ENCODE data around the gene DCHS2.

The DCHS2 gene

DNA sequence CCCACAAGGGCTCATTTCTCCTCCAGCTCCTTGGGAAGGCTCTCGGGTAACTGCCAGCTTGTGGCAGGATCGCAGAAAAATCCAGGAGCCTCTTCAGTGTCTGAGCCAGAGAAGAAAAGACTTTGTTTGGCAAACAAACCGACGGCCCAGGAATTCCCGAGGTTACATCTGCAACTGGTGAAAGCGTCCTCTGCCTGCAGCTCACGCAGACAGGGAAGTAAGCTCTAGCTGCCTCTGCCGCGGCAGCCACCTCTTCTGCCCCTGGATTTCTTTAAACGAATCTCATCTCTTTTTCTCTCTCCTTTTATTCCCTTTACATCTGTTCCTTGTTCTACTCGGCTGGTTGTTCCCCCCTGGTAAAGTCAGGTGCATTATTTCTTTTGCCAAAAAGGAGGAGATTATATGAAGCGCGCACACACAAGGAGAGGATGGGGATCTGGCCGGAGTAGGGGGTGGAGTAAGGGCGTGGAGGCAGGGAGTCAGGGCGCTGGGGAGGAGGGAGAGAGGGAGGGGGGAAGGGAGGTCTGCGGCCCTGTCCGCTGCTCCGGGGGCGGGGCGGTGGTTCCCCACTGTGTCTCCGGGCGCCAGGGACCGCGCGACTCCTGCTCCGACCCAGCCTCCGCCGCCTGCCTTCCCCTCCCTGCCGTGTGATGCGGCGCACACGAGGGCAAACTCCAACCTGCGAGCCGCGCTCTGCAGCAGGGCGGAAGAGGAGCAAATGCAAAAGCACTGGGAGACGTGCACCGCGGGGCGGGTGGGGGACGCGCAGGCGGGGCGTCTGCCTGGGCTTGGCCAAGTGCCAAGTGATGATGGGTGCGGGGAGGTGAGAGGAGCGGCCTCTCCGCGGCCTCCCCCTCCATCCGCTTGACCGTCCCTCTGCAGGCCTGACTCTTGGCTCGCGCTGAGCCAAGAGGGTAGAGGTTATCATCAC, at the start of gene DCHS2:
TSS of gene DCHS2 (minus strand) at position 459 of the 931 bp plus-strand sequence. CDS start at position 15, 444 bp downstream.
- DNase-seq: no peak

DNA sequence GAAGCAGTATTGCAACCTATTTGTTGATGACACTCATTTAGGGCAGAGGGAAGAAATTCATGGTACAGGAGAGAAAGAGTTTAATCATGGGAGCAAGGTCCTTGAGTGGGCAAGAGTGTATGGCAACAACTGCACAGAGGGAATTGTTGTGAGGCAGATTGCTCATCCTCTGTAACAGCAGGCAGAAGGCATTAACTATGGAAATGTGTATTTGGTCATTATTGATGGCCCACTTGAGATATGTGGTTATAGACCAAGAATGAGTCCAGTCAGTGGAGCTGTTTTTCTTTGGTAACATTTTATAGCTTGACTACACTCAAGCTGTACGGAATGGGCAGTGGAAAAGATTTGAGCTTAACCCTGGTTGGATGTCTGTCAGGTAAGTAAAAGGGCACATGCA, 42.7 kb upstream of the DCHS2 start:
- no peak for DNase-seq

GRCh38 chr4:154529728-154530519, 38.3 kb upstream of the DCHS2 start:
- no peak for DNase-seq

DNA sequence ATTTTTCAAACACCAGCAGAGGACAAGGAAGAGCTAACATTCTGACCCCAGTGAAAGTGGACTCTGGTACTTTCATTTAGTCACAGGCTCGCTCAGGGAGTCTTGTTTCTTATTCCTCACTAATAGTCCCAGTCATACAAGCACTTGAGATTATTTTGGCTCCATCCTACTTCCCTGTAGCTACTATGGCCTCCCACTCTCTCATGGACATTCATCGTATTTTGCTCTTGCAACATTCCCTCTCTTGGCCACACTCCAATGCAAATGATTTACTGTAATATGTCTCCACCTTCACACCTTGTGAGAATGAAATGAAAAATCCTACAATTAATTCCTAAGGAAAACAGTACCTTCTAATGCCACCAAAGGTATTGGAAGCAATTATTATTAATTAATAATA, 37.3 kb upstream of the DCHS2 start:
- no peak for DNase-seq

- DNase-seq: no peak
Measured at GRCh38 chr4:154527308-154527707, 35.7 kb upstream of the DCHS2 start.

- DNase-seq: no peak
Measured at GRCh38 chr4:154526151-154526550, 34.6 kb upstream of the DCHS2 start.

DNA sequence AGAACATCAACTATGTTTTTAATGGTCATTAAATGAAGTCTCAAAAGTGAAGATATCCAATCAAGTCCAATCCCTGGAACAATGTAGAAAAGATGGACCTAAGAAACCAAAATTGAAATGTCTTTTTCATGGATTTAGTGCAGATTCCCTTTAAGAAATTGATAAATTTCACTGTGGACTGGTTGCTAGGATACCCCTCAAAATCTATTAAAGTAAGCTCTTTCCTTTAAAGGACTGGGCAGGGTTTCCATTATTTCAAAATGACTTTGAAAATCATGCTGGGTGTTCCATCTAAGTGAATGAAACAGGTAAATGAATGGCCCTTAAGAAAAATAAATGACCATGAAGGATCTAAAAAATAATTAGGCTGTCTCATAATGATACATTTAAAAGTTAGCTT, 30.0 kb upstream of the DCHS2 start:
- no peak for DNase-seq

- no peak for DNase-seq
Measured at GRCh38 chr4:154519214-154519613, 27.6 kb upstream of the DCHS2 start.

DNA sequence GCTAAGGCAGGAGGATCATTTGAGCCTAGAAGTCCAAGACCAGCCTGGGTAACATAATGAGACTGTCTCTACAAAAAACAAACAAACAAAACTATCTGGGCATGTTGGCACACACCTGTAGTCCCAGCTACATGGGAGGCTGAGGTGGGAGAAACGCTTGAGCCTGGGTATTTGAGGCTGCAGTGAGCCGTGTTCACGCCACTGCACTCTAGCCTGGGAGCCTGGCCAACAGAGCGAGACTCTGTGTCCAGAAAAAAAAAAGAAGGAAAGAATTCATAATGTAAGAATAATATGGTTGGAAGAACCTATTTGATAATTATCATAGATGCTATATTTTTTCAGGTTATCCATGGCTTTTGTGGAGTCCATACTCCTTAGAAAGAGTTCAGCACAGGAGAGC, 26.0 kb upstream of the DCHS2 start:
- no peak for DNase-seq

DNA sequence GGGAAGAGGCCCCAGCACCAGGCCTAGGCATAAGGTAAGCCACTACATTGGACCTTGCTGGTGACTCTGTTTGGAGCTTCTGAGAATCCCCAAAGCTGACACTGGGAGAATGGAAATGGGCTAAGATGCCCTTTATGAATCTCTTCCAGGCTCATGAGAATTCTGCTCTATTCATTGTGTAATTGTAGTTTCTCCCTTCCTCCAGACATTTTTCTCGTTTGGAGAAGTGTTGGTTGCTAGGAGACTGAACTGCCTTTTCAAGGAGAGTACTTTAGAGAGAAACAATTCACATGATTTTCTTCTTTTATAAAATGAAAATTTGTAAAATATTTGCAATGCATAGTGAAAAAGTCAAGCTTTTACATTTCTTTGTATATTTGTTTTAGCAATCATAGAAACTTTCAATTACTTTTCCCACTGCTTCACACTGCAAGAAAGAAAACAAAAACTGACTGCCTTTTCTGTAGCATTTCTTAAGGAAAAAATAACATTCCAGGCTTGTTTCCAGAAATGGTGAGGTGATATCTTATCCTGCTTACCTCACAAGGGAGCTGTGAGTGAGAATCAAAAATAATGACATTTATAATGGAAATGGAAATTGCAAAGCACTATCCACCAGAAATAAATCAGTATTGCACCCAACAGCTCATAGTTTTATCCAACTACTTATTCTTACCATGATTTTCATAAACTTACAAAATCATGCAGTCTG, 24.9 kb upstream of the DCHS2 start:
- DNase-seq: no peak

GRCh38 chr4:154511981-154512380, 20.4 kb upstream of the DCHS2 start:
- DNase-seq: no peak

- no peak for DNase-seq
Measured at GRCh38 chr4:154511548-154511947, 19.9 kb upstream of the DCHS2 start.

DNA sequence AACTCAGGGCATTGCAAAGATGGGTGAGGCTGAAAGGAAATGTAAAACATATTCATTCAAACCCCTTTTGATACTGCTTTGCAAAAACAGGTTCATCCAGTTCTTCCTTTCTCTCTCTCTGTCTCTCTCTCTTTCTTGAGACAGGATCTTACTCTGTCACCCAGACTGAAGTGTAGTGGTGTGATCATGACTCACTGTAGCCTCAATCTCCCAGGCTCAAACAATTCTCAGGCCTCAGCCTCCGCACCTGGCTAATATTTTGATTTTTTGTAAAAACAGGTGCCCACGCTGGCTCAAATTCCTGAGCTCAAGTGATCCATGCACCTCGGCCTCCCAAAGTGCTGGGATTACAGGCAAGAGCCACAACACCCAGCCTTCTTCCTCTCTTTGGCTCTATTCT, 15.6 kb upstream of the DCHS2 start:
- DNase-seq: no peak

DNA sequence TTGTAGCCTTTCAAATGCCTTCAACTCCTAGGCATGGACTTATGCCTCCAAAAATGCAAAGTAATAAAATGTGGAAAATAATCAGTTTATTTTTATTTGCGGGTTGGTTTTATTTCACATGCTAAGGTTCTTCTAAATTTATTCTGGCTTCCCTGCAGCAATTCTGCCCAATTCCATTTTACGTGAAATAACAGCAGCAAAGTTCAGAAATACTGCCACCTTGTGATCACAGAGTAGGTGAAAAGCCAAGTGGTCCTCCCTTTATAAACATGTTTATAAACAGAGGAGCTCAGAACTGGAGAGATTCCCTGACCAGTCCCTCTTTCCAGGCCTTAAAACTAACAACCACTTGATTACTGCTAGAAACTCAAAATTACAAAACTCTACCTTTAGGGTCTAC, 14.7 kb upstream of the DCHS2 start:
- peak; percentile 15 for DNase-seq

GRCh38 chr4:154503598-154503997, 12.0 kb upstream of the DCHS2 start:
- DNase-seq: no peak

DNA sequence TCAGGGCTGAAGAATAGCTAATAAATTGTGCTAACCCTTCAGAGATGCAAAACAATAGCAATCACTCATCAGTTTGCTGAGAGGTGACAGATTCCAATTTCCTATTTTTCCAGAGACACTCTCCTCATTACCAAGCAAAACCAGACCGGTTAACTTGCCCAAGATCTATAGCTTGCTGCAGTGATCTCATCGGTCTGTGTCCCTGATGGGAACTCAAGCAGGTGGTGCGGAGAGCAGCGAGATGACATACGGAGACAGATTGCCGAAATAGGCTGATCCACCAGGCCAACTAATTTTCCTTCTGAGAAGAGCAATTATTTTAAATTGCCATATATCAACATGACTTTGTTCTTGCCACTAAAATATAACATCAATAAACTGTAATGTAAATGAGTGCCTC, 10.5 kb upstream of the DCHS2 start:
- DNase-seq: no peak

GRCh38 chr4:154497889-154498288, 6.3 kb upstream of the DCHS2 start:
- no peak for DNase-seq

- DNase-seq: no peak
Measured at GRCh38 chr4:154495867-154496266, 4.3 kb upstream of the DCHS2 start.

DNA sequence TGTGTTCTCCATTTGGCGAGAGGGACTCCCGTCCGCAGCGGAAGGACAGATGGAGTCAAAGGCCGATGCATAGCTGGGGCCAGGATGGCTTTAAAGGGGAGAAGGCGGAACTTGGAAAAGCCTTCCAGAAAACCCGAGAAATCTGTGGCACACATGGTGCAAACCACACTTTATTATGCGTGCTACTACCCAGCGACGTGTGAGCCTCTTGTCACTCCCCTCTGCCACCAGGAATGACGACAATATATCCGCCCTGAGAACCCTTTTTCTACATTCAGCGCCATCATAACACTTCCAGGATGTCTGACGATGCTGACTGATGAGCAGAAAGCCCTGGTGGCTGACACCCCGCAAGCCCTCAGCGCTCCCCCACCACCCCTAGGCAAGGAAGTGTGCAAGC, 689 bp upstream of the DCHS2 start:
- no peak for DNase-seq

GRCh38 chr4:154490583-154491340, 837 bp downstream of the DCHS2 start:
- no peak for DNase-seq

DNA sequence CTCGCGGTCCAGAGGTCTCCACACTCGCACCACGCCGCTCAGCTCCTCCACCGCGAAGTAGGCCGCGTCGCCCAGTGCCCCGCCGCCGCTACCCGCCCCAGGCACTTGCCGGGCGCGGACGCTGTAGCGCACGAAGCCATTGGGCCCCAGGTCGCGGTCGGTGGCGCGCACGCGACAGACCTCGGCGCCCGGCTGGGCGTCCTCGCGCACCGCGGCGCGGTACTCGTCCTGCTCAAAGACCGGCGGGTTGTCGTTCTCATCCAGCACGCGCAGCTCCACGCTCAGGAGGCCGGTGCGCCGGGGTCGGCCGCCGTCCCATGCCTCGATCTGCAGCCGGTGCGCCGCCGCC, 1.4 kb downstream of the DCHS2 start:
- no peak for DNase-seq

GRCh38 chr4:154489558-154490233, 1.9 kb downstream of the DCHS2 start:
- no peak for DNase-seq

Data from NCI-H1694 (cell line).